ENCODE measurements around the gene CIBAR2.
A peak's percentile ranks its signal among the peaks of the same experiment; 100 is the strongest.

CIBAR2 gene

DNA sequence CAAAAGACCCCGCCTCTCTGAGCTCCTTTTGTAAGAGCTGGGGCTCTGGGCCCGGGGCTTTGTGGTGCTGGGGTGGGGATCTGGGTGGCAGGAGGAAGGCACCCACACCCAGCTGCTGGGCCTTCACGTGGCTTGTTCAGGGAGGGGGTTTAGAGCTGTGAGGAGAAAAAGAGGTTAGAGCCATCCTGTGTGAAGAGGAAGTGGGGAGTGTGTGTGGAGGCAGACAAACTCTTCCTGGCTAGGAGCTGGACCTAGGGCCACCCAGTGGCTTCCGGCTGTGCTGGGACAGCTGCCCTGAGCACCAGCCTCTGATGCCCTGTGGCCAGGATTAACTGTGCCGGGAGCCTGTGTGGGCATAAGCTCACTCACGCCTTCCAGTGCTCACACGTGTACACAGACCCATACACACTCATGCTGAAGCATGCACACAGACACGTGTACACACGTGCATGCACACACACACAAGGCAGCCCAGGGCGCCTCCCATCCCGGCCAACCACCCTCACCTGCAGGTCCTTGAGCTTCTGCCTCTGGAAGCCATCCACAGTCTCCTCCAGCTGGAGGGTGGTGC is 7.4 kb downstream of the CIBAR2 start:
- no peaks in the 10 kb centered on the region for H3K36me3 Mint-ChIP-seq
- peak overlapping the region; percentile 66 for H3K27ac Mint-ChIP-seq
- H3K27me3 Mint-ChIP-seq, result no peaks in the 10 kb centered on the region
- peak; percentile 68 for ATAC-seq
- no peak overlapping the region for H3K4me3 Mint-ChIP-seq
- H3K4me1 Mint-ChIP-seq, result peaks cover 18% of the 10 kb centered on the region
- H3K9me3 Mint-ChIP-seq, result no peaks in the 10 kb centered on the region

DNA sequence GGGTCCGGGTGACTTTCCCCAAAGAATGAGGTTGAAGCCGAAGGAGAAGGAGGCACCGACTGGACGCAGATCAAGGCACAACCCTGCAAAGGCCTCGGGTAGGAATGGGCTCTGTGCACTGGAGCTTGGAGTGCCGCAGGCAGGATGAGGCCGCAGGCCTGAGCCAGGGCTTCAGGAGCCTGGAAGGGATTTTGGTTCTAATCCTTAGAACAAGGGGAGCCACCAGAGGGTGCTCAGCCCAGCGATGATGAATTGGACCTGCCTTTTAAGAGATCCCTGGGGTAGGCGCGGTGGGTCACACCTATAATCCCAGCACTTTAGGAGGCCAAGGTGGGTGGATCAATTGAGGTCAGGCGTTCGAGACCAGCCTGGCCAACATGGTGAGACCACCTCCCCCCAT is 8.1 kb downstream of the CIBAR2 start:
- peaks cover 18% of the 10 kb centered on the region for H3K4me1 Mint-ChIP-seq
- no peak for ATAC-seq
- no peaks in the 10 kb centered on the region for H3K27me3 Mint-ChIP-seq
- H3K9me3 Mint-ChIP-seq, result no peaks in the 10 kb centered on the region
- H3K27ac Mint-ChIP-seq, result peak overlapping the region; percentile 66
- no peaks in the 10 kb centered on the region for H3K36me3 Mint-ChIP-seq
- no peak overlapping the region for H3K4me3 Mint-ChIP-seq

DNA sequence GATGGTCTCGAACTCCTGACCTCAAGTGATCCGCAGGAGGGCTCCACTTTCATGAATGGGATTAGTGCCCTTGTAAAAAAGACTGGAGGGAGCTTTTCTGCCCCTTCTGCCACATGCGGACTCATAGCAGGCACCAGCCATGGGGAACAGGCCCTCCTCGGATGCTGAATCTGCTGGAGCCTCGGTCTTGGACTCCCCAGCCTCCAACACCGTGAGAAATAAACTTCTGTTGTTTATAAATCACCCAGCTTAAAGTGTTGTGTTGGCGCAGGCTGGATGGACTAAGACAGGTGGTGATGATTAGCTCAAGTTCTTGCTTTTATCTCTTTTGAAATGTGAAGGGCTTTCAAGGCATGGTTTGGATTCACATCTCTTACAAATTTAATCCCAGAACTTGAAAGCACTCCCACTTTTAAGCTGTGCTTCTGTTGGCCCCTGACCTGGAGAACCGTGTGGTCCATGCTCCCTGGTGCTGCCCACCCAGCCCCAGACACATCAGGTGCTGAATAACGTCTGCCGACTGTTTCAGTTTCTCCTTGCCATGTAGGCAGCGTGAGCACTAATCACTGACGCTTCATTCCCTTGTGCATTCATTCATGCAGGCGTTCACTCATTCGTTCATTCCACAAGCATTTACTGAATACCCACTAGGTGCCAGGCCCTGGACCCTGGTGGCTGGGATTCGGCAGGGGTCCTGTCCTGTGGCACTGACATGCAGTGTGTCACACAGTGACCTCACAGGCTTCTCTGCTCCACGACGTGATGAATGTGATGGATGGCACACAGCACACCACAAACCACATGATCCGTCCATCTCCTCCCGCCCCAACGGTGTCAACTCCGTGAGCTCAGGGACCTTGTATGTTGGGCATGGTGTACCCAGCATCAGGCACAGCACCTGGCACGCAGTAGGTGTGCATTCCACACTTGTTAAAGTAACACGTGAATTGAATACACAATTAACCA is 8.9 kb downstream of the CIBAR2 start:
- no peak for ATAC-seq
- Mint-ChIP-seq H3K4me1 (peaks cover 18% of the 10 kb centered on the region), H3K27ac (no peak overlapping the region), H3K9me3 (no peaks in the 10 kb centered on the region), H3K36me3 (no peaks in the 10 kb centered on the region), H3K27me3 (peaks cover under 1% of the 10 kb centered on the region), H3K4me3 (no peak overlapping the region)

DNA sequence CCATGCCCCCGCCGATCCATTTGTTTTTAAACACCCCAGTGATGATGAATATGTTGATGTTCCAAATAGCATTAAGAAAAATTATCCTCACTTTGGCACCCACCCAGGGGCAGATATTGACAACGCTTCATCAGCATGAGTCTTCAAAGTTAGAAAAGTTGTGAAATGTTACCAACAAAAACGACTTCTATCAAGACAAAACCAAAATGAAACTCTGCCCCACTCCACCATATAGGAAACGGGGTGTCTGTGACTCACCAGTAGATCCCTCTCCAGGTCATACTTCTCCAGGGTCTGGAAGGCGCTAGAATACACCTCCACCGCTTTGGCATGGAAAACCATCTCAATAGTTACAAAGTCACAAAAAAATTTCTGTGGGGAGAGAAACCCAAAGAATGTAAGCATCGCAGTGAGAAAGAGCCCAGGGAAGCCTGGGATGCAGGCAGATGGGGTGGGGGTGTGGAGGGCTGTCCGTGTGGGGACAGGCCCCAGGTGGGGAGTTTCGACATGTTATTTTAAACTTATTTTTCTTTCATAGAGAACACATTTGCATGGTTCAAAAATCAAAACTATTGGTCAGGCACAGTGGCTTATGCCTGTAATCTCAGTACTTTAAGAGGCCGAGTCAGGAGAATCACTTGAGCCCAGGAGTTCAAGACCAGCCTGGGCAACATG is 10.2 kb downstream of the CIBAR2 start:
- H3K4me3 Mint-ChIP-seq, result no peak overlapping the region
- ATAC-seq, result no peak
- no peaks in the 10 kb centered on the region for H3K36me3 Mint-ChIP-seq

DNA sequence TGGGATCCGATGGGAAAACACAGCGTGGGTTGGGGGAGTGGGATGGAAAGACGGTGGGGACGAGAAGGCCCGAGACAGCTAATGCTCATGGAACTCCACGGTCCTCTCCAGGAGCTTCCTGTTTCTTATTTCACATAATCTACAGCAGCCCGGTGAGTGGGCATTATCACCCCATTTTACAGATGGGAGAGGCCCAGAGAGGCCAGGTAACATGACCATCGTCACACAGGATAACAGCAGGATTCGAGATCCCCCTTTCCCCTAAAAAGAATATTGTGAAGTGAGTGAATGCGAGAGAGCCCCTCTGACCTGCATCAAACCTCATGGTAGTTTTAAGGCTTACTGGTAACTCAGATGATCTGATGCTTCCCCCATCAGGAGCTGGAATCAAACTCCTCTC is 12.0 kb downstream of the CIBAR2 start:
- Mint-ChIP-seq H3K4me3 (no peak overlapping the region), H3K36me3 (no peaks in the 10 kb centered on the region), H3K4me1 (peaks cover 16% of the 10 kb centered on the region), H3K27ac (no peak overlapping the region), H3K27me3 (peaks cover 19% of the 10 kb centered on the region), H3K9me3 (no peaks in the 10 kb centered on the region)
- no peak for ATAC-seq

More for the DNA sequence above, 10.2 kb downstream of the CIBAR2 start:
- Mint-ChIP-seq H3K4me1 (peaks cover 18% of the 10 kb centered on the region), H3K9me3 (no peaks in the 10 kb centered on the region), H3K27me3 (peaks cover 14% of the 10 kb centered on the region), H3K27ac (no peak overlapping the region)

DNA sequence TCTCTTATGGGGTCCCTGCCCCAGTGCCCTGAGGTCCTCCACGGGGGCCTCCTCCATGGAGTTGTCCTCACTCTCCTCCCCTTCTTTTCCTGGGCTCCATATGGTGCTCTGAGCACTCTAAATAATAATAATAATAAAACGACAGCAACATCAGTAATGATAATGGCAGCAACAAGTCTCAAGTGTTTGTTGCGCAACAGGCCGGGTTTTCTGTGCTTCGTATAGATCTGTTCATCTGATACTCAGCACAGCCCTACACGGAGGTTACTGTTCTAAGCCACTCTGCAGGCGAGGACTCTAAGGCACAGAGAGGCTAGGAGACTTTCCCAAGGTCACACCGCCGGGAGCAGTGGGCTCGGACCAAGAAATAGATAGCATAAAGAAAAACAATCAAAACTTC is 13.7 kb downstream of the CIBAR2 start:
- ATAC-seq, result no peak
- no peaks in the 10 kb centered on the region for H3K36me3 Mint-ChIP-seq
- no peaks in the 10 kb centered on the region for H3K9me3 Mint-ChIP-seq
- peaks cover 36% of the 10 kb centered on the region for H3K27me3 Mint-ChIP-seq
- no peak overlapping the region for H3K4me3 Mint-ChIP-seq
- H3K4me1 Mint-ChIP-seq, result peaks cover under 1% of the 10 kb centered on the region
- no peak overlapping the region for H3K27ac Mint-ChIP-seq

DNA sequence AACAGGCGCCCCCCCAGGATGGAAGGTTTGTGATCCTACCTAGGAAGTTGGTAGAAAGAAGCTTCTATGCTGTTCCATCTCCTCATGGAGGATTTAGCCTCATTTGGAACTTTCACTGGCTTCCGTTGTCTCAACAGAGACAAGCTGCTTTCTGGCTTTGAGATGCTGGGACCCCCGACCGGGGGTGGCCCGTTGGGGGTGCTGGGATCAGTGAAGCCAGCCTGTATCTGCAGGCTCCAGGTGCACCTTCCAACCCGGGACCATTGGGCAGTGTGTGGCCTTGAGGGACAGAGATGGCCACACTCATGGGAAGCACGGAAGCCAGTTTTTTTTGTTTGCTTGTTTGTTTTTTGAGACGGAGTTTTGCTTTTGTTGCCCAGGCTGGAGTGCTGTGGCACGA is 15.4 kb downstream of the CIBAR2 start:
- Mint-ChIP-seq H3K36me3 (no peaks in the 10 kb centered on the region), H3K9me3 (no peaks in the 10 kb centered on the region)

DNA sequence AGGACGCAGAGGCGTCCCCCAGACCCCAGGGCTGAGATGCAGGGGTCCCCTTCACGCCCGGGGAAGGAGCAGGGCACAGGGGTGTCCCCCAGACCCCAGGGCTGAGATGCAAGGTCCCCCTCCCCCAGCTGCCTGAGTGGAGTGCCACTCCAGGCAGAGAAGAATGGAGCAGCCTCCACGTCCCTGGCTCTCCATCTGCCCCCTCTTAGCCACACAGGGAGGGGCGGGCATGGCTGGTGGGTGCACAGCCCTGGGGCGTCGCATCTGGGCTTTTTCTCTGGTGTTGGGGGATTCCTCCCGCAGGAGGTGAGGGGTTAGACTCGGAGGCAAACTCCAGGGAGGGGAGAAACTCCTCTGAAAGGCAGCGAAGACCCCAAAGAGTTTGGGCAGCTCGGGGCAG is 17.5 kb downstream of the CIBAR2 start:
- H3K4me1 Mint-ChIP-seq, result no peaks in the 10 kb centered on the region
- H3K27me3 Mint-ChIP-seq, result peaks cover 48% of the 10 kb centered on the region
- no peaks in the 10 kb centered on the region for H3K36me3 Mint-ChIP-seq
- H3K9me3 Mint-ChIP-seq, result no peaks in the 10 kb centered on the region
- H3K27ac Mint-ChIP-seq, result no peak overlapping the region
- no peak overlapping the region for H3K4me3 Mint-ChIP-seq
- no peak for ATAC-seq

More for the DNA sequence above, 15.4 kb downstream of the CIBAR2 start:
- Mint-ChIP-seq H3K27me3 (peaks cover 41% of the 10 kb centered on the region), H3K4me1 (no peaks in the 10 kb centered on the region), H3K4me3 (no peak overlapping the region), H3K27ac (no peak overlapping the region)
- ATAC-seq, result no peak

DNA sequence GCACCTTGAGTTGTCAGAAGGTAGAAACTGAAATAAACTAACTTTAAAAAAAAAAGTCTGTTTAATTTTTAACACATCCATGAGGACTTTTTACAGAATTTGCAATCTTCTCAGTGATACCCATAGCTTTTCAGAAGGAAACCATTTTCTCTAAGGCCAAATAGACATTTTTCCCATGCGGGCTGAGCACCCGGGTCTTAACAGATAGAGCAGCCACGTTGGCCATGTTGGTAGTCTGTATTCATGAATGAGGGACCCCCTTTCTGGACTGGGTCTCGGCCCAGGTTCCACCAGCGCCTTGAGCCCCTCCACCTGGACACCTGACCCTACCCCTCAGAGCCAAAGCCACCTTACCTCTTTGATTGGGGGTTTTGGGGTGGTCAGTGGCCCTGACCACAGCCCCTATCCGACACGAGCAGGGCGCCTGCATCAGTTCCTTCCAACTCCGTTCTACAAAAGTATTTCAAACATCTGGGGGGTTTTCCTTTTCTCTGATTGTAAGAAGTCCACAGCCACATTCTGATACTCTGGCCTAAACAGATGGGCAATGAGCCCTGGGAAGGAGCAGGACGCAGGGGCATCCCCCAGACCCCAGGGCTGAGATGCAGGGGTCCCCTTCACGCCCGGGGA is 18.0 kb downstream of the CIBAR2 start:
- no peaks in the 10 kb centered on the region for H3K36me3 Mint-ChIP-seq
- H3K4me1 Mint-ChIP-seq, result no peaks in the 10 kb centered on the region
- no peaks in the 10 kb centered on the region for H3K9me3 Mint-ChIP-seq
- ATAC-seq, result no peak
- H3K4me3 Mint-ChIP-seq, result no peak overlapping the region
- H3K27ac Mint-ChIP-seq, result no peak overlapping the region
- peaks cover 51% of the 10 kb centered on the region for H3K27me3 Mint-ChIP-seq

DNA sequence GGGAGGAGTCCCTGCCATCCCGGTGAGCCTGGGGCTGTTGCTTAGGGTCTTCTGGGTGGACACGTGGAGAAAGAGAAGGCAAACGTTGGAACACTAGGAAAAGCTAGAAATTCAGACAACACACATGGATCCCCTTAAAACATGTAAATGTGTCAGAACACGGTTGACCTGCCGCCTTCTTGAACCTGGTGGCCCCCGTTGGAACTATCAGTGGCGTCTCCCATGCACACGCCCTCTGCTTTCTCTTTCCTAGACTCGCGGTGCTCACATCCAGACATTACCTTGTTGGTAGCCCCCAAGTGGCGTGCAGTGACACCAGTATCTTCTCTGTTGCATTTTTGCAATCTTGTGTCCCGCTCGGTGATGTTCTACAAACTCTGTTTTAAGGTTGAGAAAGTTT is 18.6 kb downstream of the CIBAR2 start:
- no peak for ATAC-seq
- H3K9me3 Mint-ChIP-seq, result no peaks in the 10 kb centered on the region
- no peak overlapping the region for H3K4me3 Mint-ChIP-seq
- no peak overlapping the region for H3K27ac Mint-ChIP-seq
- H3K27me3 Mint-ChIP-seq, result peaks cover 51% of the 10 kb centered on the region
- no peaks in the 10 kb centered on the region for H3K4me1 Mint-ChIP-seq
- no peaks in the 10 kb centered on the region for H3K36me3 Mint-ChIP-seq

DNA sequence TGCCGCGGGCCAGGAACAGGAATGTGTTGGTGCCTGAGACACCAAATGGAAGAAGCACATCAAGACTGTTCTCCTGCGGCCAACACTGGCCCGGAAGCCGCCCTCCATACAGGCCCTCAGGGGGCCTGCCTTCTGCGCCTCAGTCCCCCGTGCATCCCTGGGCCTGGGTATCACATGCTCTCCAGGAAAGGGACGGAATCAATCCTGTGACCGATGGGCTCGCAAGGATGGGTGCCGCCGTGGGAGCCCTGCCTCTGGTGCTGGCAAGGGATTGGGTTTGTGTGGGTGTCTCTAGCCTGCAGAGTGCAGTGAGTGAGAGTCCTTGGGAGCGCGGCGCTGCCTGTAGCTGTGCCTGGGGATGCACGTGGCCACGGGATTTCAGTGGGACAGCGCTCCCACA is 19.4 kb downstream of the CIBAR2 start:
- Mint-ChIP-seq H3K27ac (no peak overlapping the region), H3K27me3 (peaks cover 45% of the 10 kb centered on the region), H3K9me3 (no peaks in the 10 kb centered on the region), H3K36me3 (no peaks in the 10 kb centered on the region), H3K4me3 (no peak overlapping the region), H3K4me1 (no peaks in the 10 kb centered on the region)
- no peak for ATAC-seq

DNA sequence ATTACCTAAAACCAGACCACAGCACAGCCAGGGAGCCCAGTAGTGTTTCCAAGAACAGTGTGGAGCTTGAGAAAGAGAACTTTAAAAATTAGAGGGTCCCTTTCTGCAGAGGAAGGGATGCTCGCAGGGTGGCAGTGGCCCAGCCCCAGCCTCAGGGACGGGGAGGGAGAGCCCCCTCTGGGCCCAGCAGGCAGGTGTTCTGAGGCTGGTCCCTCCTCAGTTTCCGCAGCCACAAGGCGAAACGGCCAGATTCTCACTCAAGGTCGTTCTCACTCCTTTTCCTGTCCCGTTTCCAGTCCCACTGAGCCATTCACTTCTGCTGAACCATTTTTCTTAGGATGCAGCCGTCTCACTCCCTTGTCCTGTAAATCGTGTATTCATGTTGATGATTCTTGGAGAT is 20.0 kb downstream of the CIBAR2 start:
- no peak for ATAC-seq
- no peaks in the 10 kb centered on the region for H3K9me3 Mint-ChIP-seq
- H3K4me1 Mint-ChIP-seq, result peaks cover under 1% of the 10 kb centered on the region
- H3K4me3 Mint-ChIP-seq, result no peak overlapping the region
- H3K36me3 Mint-ChIP-seq, result no peaks in the 10 kb centered on the region
- H3K27ac Mint-ChIP-seq, result no peak overlapping the region
- H3K27me3 Mint-ChIP-seq, result peaks cover 40% of the 10 kb centered on the region

DNA sequence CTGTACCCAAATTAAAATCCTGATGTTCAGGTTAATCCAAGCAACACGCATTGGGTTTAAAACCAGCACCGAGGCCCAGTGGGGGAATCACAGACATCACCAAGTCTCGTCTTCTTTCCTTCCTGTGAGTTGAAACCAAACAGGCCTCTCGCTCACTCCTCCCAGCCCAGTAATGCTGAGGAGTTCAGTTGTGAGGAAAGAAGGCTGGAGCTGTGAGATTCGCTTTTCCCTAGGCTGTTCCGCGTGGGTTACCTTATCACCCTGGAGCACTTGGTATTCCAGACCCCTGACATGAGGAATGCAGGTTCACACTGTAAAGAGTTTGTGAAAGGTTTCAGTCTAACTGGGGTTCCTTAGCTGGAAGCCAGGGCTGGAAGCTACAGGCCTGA is 20.8 kb downstream of the CIBAR2 start:
- H3K4me1 Mint-ChIP-seq, result peaks cover 8% of the 10 kb centered on the region
- no peak for ATAC-seq
- H3K27me3 Mint-ChIP-seq, result peaks cover 46% of the 10 kb centered on the region
- H3K9me3 Mint-ChIP-seq, result no peaks in the 10 kb centered on the region
- no peak overlapping the region for H3K27ac Mint-ChIP-seq
- no peaks in the 10 kb centered on the region for H3K36me3 Mint-ChIP-seq
- H3K4me3 Mint-ChIP-seq, result no peak overlapping the region

DNA sequence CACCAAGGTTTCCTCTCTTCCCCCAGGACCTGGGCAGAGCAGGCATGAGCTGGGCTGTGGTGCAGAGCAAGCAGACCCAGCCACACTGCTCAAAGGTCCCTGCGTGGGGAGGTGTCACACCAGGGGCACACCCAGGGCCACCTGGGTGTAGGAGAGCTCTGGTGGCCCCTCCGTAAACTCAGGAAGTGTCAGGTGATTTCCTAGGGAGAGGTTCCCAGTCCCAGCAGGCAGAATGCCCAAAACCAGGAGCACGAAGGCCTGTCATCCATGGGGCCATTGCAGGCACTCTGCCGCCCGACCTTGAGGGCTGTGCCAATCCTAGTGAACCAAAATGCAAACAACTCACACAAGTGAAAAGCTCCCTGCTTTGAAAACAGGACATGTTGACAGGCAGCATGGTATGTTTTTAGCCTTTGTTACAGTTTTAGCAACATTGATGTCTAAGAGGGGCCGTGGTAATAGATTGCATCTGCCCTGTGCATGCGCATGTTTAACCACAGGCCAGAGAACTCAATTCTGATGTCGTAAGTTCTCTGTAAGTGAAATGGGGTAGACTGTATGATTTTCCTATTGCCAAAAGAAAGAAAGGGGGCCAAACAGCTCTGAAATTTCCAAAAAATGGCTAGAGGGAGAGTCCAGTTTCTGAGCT is 21.3 kb downstream of the CIBAR2 start:
- H3K27me3 Mint-ChIP-seq, result peaks cover 47% of the 10 kb centered on the region
- no peak overlapping the region for H3K4me3 Mint-ChIP-seq
- H3K9me3 Mint-ChIP-seq, result no peaks in the 10 kb centered on the region
- peaks cover 9% of the 10 kb centered on the region for H3K4me1 Mint-ChIP-seq
- ATAC-seq, result no peak
- H3K36me3 Mint-ChIP-seq, result no peaks in the 10 kb centered on the region
- H3K27ac Mint-ChIP-seq, result no peak overlapping the region

DNA sequence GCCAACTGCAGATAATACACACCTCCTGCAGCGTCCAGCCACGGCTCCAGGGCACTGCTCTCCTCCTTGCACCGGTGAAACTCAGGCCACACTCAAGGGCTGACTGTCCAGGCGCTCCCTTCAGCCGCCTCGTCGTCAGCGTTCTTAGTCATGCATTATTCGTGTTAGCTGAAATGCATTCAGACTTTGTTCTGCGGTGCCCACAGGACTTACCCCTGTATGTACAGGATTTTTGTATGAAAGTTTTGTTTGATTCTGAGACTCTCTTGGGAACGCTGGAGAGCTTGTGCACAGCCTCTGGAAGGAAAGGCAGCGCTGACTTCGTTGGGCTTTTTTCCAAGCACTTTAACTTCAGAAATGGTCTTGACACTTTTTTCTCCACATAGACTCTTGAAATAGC is 22.1 kb downstream of the CIBAR2 start:
- no peaks in the 10 kb centered on the region for H3K9me3 Mint-ChIP-seq
- no peaks in the 10 kb centered on the region for H3K36me3 Mint-ChIP-seq
- no peak overlapping the region for H3K27ac Mint-ChIP-seq
- ATAC-seq, result no peak
- H3K4me1 Mint-ChIP-seq, result peaks cover 13% of the 10 kb centered on the region
- H3K4me3 Mint-ChIP-seq, result no peak overlapping the region
- peaks cover 47% of the 10 kb centered on the region for H3K27me3 Mint-ChIP-seq

Measured in stimulated activated memory B cell treated with anti-CD40 and anti-IgM and Interleukin-4, amounts not matched to agents 10 μg/mL and 1 μg/mL and 100 μg/mL, for 72 hours (primary cell).